HEK293 (cell line): ENCODE data around the gene HSPBAP1.

Experiments used
- CTCF ChIA-PET: fragments of 350-600 bp; formaldehyde crosslinking; extraction: SDS; loops from one replicate; lab custom pipeline; 2021; ENCODE audit warnings: antibody characterized with exemption; lab: Yijun Ruan, JAX
- POLR2A ChIA-PET: fragments of 300-600 bp; formaldehyde crosslinking; extraction: SDS; loops from one replicate; lab custom pipeline; 2020; ENCODE audit warnings: antibody characterized with exemption, inconsistent platforms; lab: Yijun Ruan, JAX
- H3K27ac ChIP-seq: fragments of 200-500 bp; sonication (Bioruptor generic); 2 replicates; pipeline ENCODE4 v1.5.1; 2014; ENCODE audit warnings: low read depth, low read length, control low read depth, inconsistent platforms; ENCODE audit errors: extremely low read depth
- H3K36me3 ChIP-seq, 2 experiments: fragments of 200-500 bp in 1 of 2; sonication (Bioruptor generic) in 1 of 2; 1 replicate in 1 of 2; 2 replicates in 1 of 2; pipeline ENCODE4 v1.5.1; 2014 to 2017; ENCODE audit warnings: inconsistent platforms in 2 of 2, low read length in 2 of 2; ENCODE audit not compliant: control insufficient read depth in 2 of 2, insufficient read depth in 1 of 2
- H3K4me1 ChIP-seq: fragments of 200-500 bp; sonication (Bioruptor generic); 2 replicates; pipeline ENCODE4 v1.5.1; 2014; ENCODE audit warnings: mild to moderate bottlenecking, low read length, inconsistent platforms; ENCODE audit not compliant: control insufficient read depth, insufficient read depth
- H3K4me3 ChIP-seq: 2 replicates; pipeline ENCODE4 v1.5.1; 2011; ENCODE audit warnings: low read depth, mild to moderate bottlenecking, control low read depth, low read length, moderate library complexity
- H3K9me3 ChIP-seq: fragments of 200-500 bp; sonication (Bioruptor generic); 2 replicates; pipeline ENCODE4 v1.5.1; 2014; ENCODE audit warnings: low read depth, low read length, inconsistent platforms; ENCODE audit not compliant: control insufficient read depth, insufficient read depth
- BCL11B ChIP-seq: fragments of 450-650 bp; formaldehyde crosslinking; IDR thresholded peaks from 2 replicates; pipeline ENCODE4 v1.5.1; 2016; ENCODE audit warnings: low read depth, missing biosample characterization, missing genetic modification characterization
- GLI2 ChIP-seq: fragments of 450-650 bp; formaldehyde crosslinking; IDR thresholded peaks from 2 replicates; pipeline ENCODE4; 2017; ENCODE audit warnings: missing biosample characterization, missing genetic modification characterization, low read depth, borderline replicate concordance
- GLIS1 ChIP-seq: fragments of 450-650 bp; formaldehyde crosslinking; IDR thresholded peaks from 2 replicates; pipeline ENCODE4 v1.5.1; 2016; ENCODE audit warnings: missing biosample characterization, missing genetic modification characterization
- GLIS2 ChIP-seq: fragments of 450-650 bp; formaldehyde crosslinking; IDR thresholded peaks from 2 replicates; pipeline ENCODE4 v1.5.1; 2016; ENCODE audit warnings: missing biosample characterization, missing genetic modification characterization
- OVOL3 ChIP-seq: fragments of 450-650 bp; formaldehyde crosslinking; IDR thresholded peaks from 2 replicates; pipeline ENCODE4 v1.5.1; 2016; ENCODE audit warnings: missing biosample characterization, missing genetic modification characterization
- SCRT1 ChIP-seq: fragments of 450-650 bp; formaldehyde crosslinking; IDR thresholded peaks from 2 replicates; pipeline ENCODE4 v1.5.1; 2016; ENCODE audit warnings: missing biosample characterization, missing genetic modification characterization, borderline replicate concordance
- SP3 ChIP-seq: fragments of 450-650 bp; formaldehyde crosslinking; IDR thresholded peaks from 2 replicates; pipeline ENCODE4 v1.5.1; 2016; ENCODE audit warnings: missing biosample characterization, missing genetic modification characterization
- SP7 ChIP-seq: fragments of 450-650 bp; formaldehyde crosslinking; IDR thresholded peaks from 2 replicates; pipeline ENCODE4 v1.5.1; 2016; ENCODE audit warnings: missing biosample characterization, missing genetic modification characterization
- ZBTB20 ChIP-seq: fragments of 450-650 bp; formaldehyde crosslinking; IDR thresholded peaks from 2 replicates; pipeline ENCODE4 v1.5.1; 2016; ENCODE audit warnings: missing biosample characterization, missing genetic modification characterization
- ZBTB48 ChIP-seq: fragments of 450-650 bp; formaldehyde crosslinking; IDR thresholded peaks from 2 replicates; pipeline ENCODE4 v1.5.1; 2016; ENCODE audit warnings: missing biosample characterization, missing genetic modification characterization
- ZBTB8A ChIP-seq: fragments of 450-650 bp; formaldehyde crosslinking; IDR thresholded peaks from 2 replicates; pipeline ENCODE4 v1.5.1; 2016; ENCODE audit warnings: missing biosample characterization, missing genetic modification characterization
- ZFP37 ChIP-seq: fragments of 450-650 bp; formaldehyde crosslinking; IDR thresholded peaks from 2 replicates; pipeline ENCODE4 v1.5.1; 2016; ENCODE audit warnings: missing biosample characterization, missing genetic modification characterization
- ZNF10 ChIP-seq: fragments of 450-650 bp; formaldehyde crosslinking; IDR thresholded peaks from 2 replicates; pipeline ENCODE4 v1.5.1; 2017; ENCODE audit warnings: missing biosample characterization, missing genetic modification characterization
- ZNF133 ChIP-seq: fragments of 450-650 bp; formaldehyde crosslinking; IDR thresholded peaks from 2 replicates; pipeline ENCODE4 v1.5.1; 2016; ENCODE audit warnings: missing biosample characterization, missing genetic modification characterization
- ZNF146 ChIP-seq: fragments of 450-650 bp; formaldehyde crosslinking; IDR thresholded peaks from 2 replicates; pipeline ENCODE4 v1.5.1; 2016; ENCODE audit warnings: missing biosample characterization, missing genetic modification characterization
- ZNF157 ChIP-seq: fragments of 450-650 bp; formaldehyde crosslinking; IDR thresholded peaks from 2 replicates; pipeline ENCODE4 v1.5.1; 2016; ENCODE audit warnings: missing biosample characterization, missing genetic modification characterization
- ZNF311 ChIP-seq: fragments of 450-650 bp; formaldehyde crosslinking; IDR thresholded peaks from 2 replicates; pipeline ENCODE4 v1.5.1; 2017; ENCODE audit warnings: missing biosample characterization, missing genetic modification characterization, borderline replicate concordance
- ZNF324 ChIP-seq: fragments of 450-650 bp; formaldehyde crosslinking; IDR thresholded peaks from 2 replicates; pipeline ENCODE4 v1.5.1; 2016; ENCODE audit warnings: missing biosample characterization, missing genetic modification characterization
- ZNF335 ChIP-seq: fragments of 450-650 bp; formaldehyde crosslinking; conservative IDR thresholded peaks from 2 replicates; pipeline ENCODE4 v1.5.1; 2016; ENCODE audit warnings: missing biosample characterization, missing genetic modification characterization
- ZNF501 ChIP-seq: fragments of 450-650 bp; formaldehyde crosslinking; IDR thresholded peaks from 2 replicates; pipeline ENCODE4 v1.5.1; 2016; ENCODE audit warnings: missing biosample characterization, missing genetic modification characterization
- ZNF555 ChIP-seq: fragments of 450-650 bp; formaldehyde crosslinking; conservative IDR thresholded peaks from 2 replicates; pipeline ENCODE4 v1.5.1; 2017; ENCODE audit warnings: missing biosample characterization, mild to moderate bottlenecking, missing genetic modification characterization, inconsistent platforms
- ZNF629 ChIP-seq: fragments of 450-650 bp; formaldehyde crosslinking; IDR thresholded peaks from 2 replicates; pipeline ENCODE4 v1.5.1; 2017; ENCODE audit warnings: missing biosample characterization, missing genetic modification characterization
- TF ChIP-seq, protein P1 (sequence below): fragments of 450-650 bp; formaldehyde crosslinking; IDR thresholded peaks from 2 replicates; pipeline ENCODE4 v1.5.1; 2016; ENCODE audit warnings: missing biosample characterization, missing genetic modification characterization
- TF ChIP-seq, protein P2 (sequence below): fragments of 450-650 bp; formaldehyde crosslinking; IDR thresholded peaks from 2 replicates; pipeline ENCODE4 v1.5.1; 2016; ENCODE audit warnings: missing biosample characterization, missing genetic modification characterization
- TF ChIP-seq, protein P3 (sequence below): fragments of 450-650 bp; formaldehyde crosslinking; IDR thresholded peaks from 2 replicates; pipeline ENCODE4 v1.5.1; 2016; ENCODE audit warnings: missing biosample characterization, missing genetic modification characterization
- TF ChIP-seq, protein P4 (sequence below): fragments of 450-650 bp; formaldehyde crosslinking; IDR thresholded peaks from 2 replicates; pipeline ENCODE4 v1.5.1; 2017; ENCODE audit warnings: missing biosample characterization, mild to moderate bottlenecking, missing genetic modification characterization, moderate library complexity
- TF ChIP-seq, protein P5 (sequence below): fragments of 450-650 bp; formaldehyde crosslinking; IDR thresholded peaks from 2 replicates; pipeline ENCODE4 v1.5.1; 2016; ENCODE audit warnings: missing biosample characterization, missing genetic modification characterization, low read depth
- TF ChIP-seq, protein P6 (sequence below): fragments of 450-650 bp; formaldehyde crosslinking; IDR thresholded peaks from 2 replicates; pipeline ENCODE4 v1.5.1; 2017; ENCODE audit warnings: missing biosample characterization, missing genetic modification characterization

Gene HSPBAP1

DNA sequence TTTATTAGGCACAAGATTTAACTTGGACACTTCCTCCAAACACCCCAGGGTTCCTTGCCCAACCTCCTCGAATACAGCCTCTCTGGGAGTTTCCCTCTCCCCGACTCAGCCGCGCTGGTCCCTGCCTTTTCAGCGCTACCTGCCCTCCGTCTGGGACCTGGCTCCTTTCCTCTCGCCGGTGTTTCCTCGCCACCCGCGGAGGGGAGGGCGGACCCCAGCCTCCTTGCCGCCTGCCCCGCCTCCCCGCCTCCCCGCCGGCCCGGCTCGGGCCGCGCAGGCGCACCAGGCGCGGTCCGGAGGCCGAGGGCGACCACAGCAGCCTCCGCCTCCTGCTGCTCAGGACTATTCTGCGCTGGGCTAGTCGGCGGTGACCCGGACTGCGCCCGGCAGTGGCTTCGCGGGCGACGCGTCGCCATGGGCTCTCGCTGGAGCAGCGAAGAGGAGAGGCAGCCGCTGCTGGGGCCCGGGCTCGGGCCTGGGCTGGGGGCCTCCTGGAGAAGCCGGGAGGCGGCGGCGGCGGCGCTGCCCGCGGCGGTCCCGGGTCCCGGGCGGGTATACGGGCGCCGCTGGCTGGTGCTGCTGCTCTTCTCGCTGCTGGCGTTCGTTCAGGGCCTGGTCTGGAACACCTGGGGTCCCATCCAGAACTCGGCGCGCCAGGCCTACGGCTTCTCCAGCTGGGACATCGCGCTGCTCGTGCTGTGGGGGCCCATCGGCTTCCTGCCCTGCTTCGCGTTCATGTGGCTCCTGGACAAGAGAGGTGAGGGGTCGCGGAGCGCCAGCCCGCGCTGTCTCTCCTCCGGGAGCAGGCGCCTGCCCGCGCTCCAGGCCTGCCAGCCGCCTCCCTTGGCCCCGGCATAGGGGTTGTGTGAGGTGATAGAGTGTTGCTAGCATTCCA lies 1.4 kb upstream of the HSPBAP1 start, which contains the start of gene SLC49A4 (continued):
- no peak for TF ChIP-seq BCL11B (tag by site-specific recombination)
- peak; percentile 91 for TF ChIP-seq GLIS1 (tag by site-specific recombination)
- 0 out of 2 replicates have a peak, but pooled peaks have one; percentile 4 for TF ChIP-seq ZNF146
- peak; percentile 69 for TF ChIP-seq ZNF335 (tag by site-specific recombination)
- no peak for TF ChIP-seq ZNF555
- TF ChIP-seq ZNF501, result peak; percentile 41; the same call in 1 of the 2 replicates
- TF ChIP-seq, protein P1, sequence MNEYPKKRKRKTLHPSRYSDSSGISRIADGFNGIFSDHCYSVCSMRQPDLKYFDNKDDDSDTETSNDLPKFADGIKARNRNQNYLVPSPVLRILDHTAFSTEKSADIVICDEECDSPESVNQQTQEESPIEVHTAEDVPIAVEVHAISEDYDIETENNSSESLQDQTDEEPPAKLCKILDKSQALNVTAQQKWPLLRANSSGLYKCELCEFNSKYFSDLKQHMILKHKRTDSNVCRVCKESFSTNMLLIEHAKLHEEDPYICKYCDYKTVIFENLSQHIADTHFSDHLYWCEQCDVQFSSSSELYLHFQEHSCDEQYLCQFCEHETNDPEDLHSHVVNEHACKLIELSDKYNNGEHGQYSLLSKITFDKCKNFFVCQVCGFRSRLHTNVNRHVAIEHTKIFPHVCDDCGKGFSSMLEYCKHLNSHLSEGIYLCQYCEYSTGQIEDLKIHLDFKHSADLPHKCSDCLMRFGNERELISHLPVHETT (tag by site-specific recombination), result no peak; the same call in 1 of the 2 replicates
- TF ChIP-seq ZNF133 (tag by site-specific recombination), result no peak
- TF ChIP-seq, protein P2, sequence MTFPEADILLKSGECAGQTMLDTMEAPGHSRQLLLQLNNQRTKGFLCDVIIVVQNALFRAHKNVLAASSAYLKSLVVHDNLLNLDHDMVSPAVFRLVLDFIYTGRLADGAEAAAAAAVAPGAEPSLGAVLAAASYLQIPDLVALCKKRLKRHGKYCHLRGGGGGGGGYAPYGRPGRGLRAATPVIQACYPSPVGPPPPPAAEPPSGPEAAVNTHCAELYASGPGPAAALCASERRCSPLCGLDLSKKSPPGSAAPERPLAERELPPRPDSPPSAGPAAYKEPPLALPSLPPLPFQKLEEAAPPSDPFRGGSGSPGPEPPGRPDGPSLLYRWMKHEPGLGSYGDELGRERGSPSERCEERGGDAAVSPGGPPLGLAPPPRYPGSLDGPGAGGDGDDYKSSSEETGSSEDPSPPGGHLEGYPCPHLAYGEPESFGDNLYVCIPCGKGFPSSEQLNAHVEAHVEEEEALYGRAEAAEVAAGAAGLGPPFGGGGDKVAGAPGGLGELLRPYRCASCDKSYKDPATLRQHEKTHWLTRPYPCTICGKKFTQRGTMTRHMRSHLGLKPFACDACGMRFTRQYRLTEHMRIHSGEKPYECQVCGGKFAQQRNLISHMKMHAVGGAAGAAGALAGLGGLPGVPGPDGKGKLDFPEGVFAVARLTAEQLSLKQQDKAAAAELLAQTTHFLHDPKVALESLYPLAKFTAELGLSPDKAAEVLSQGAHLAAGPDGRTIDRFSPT (tag by site-specific recombination), result peak; percentile 88
- TF ChIP-seq ZBTB20, result peak; percentile 84
- TF ChIP-seq ZNF324 (tag by site-specific recombination), result no peak
- peak; percentile 61 for TF ChIP-seq SP3 (tag by site-specific recombination)
- no peak for TF ChIP-seq GLI2
- no peak for TF ChIP-seq ZNF157 (tag by site-specific recombination)
- TF ChIP-seq ZNF10 (tag by site-specific recombination), result no peak
- TF ChIP-seq ZBTB48, result peak; percentile 90
- TF ChIP-seq, protein P3, sequence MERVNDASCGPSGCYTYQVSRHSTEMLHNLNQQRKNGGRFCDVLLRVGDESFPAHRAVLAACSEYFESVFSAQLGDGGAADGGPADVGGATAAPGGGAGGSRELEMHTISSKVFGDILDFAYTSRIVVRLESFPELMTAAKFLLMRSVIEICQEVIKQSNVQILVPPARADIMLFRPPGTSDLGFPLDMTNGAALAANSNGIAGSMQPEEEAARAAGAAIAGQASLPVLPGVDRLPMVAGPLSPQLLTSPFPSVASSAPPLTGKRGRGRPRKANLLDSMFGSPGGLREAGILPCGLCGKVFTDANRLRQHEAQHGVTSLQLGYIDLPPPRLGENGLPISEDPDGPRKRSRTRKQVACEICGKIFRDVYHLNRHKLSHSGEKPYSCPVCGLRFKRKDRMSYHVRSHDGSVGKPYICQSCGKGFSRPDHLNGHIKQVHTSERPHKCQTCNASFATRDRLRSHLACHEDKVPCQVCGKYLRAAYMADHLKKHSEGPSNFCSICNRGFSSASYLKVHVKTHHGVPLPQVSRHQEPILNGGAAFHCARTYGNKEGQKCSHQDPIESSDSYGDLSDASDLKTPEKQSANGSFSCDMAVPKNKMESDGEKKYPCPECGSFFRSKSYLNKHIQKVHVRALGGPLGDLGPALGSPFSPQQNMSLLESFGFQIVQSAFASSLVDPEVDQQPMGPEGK (tag by site-specific recombination), result peak; percentile 86
- peak; percentile 91 for TF ChIP-seq GLIS2
- TF ChIP-seq OVOL3, result 0 out of 2 replicates have a peak, but pooled peaks have one; percentile 5
- peak; percentile 80 for TF ChIP-seq ZBTB8A (tag by site-specific recombination)

DNA sequence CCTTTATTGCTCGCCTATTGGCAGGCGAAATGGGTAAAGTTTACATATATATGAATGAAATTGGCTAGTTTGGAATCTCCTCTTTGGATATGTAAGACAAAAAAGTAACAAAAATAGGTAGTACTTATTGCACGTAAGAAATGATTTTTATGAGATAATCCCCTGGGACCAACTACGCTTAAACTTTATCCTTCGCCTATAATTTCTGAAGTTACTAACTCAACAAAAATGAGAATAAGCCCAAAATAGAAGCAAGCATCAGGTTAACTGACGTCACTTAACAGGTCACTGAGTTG lies 800 bp upstream of the HSPBAP1 start:
- POLR2A ChIA-PET, result no interaction called here
- Histone ChIP-seq H3K4me1 (no peaks in the 10 kb centered on the region; the same call in 1 of the 2 replicates), H3K4me3 (peak overlapping the region; percentile 71), H3K36me3 (no peaks in the 10 kb centered on the region), H3K27ac (peak overlapping the region; percentile 84), H3K9me3 (no peaks in the 10 kb centered on the region)
- CTCF ChIA-PET, result interaction anchor here (0.5 kb wide), 1 partner anchor 465 kb away, joined by 3 read pairs; no protein-coding TSS in a partner anchor
- TF ChIP-seq SCRT1 (tag by site-specific recombination), result peak; percentile 54; the same call in 1 of the 2 replicates
- TF ChIP-seq, protein P4, sequence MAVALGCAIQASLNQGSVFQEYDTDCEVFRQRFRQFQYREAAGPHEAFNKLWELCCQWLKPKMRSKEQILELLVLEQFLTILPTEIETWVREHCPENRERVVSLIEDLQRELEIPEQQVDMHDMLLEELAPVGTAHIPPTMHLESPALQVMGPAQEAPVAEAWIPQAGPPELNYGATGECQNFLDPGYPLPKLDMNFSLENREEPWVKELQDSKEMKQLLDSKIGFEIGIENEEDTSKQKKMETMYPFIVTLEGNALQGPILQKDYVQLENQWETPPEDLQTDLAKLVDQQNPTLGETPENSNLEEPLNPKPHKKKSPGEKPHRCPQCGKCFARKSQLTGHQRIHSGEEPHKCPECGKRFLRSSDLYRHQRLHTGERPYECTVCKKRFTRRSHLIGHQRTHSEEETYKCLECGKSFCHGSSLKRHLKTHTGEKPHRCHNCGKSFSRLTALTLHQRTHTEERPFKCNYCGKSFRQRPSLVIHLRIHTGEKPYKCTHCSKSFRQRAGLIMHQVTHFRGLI (tag by site-specific recombination), result peak; percentile 16; the same call in 1 of the 2 replicates
- peak; percentile 95 for TF ChIP-seq ZNF629 (tag by site-specific recombination)
- TF ChIP-seq, protein P5, sequence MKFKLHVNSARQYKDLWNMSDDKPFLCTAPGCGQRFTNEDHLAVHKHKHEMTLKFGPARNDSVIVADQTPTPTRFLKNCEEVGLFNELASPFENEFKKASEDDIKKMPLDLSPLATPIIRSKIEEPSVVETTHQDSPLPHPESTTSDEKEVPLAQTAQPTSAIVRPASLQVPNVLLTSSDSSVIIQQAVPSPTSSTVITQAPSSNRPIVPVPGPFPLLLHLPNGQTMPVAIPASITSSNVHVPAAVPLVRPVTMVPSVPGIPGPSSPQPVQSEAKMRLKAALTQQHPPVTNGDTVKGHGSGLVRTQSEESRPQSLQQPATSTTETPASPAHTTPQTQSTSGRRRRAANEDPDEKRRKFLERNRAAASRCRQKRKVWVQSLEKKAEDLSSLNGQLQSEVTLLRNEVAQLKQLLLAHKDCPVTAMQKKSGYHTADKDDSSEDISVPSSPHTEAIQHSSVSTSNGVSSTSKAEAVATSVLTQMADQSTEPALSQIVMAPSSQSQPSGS, result peak; percentile 90
- TF ChIP-seq ZNF311 (tag by site-specific recombination), result no peak
- 0 out of 2 replicates have a peak, but pooled peaks have one; percentile 74 for TF ChIP-seq SP7 (tag by site-specific recombination)
- TF ChIP-seq, protein P6, sequence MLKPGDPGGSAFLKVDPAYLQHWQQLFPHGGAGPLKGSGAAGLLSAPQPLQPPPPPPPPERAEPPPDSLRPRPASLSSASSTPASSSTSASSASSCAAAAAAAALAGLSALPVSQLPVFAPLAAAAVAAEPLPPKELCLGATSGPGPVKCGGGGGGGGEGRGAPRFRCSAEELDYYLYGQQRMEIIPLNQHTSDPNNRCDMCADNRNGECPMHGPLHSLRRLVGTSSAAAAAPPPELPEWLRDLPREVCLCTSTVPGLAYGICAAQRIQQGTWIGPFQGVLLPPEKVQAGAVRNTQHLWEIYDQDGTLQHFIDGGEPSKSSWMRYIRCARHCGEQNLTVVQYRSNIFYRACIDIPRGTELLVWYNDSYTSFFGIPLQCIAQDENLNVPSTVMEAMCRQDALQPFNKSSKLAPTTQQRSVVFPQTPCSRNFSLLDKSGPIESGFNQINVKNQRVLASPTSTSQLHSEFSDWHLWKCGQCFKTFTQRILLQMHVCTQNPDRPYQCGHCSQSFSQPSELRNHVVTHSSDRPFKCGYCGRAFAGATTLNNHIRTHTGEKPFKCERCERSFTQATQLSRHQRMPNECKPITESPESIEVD (tag by site-specific recombination), result peak; percentile 68
- peak; percentile 22; the same call in 1 of the 2 replicates for TF ChIP-seq ZFP37
